NCI-H1105 (cell line): Measurements from ENCODE around the gene STING1.
A peak's percentile ranks its signal among the peaks of the same experiment; 100 is the strongest.
"Not testable (repeated sequence)": the region's sequence is repeated elsewhere in the genome, so short reads cannot be mapped to it uniquely, and the experiment has no call there.

ENCODE experiments used
- DNase-seq: peaks from one replicate; lab custom pipeline; 2025; lab: John Stamatoyannopoulos, UW

Gene STING1

GRCh38 chr5:139482050-139482889 is at the start of gene STING1:
Gene STING1 (minus strand): TSS chr5:139482758. CDS start chr5:139481704, 1,054 bp downstream.
- peak; percentile 79 for DNase-seq

GRCh38 chr5:139531772-139532169 is 49.2 kb upstream of the STING1 start:
- no peak for DNase-seq

DNA sequence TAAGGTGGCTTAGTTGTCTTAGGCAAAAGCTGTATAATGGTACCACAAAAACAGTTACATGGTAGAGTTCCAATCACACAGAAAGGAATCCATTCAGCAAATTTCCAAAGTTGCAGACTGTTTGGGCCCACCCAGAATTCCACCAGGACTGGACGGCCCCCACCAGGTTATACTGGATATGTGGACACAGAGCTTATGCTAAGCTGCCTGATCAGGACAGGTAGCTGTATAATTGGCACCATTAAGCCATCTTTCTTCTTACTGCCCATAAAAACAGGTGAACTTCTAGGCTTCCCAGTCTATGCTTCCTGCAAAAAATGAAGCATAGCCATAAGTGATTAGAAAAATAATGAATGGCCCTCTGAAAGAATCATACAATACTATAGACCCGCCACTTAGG is 47.5 kb upstream of the STING1 start:
- DNase-seq, result not testable (repeated sequence)

DNA sequence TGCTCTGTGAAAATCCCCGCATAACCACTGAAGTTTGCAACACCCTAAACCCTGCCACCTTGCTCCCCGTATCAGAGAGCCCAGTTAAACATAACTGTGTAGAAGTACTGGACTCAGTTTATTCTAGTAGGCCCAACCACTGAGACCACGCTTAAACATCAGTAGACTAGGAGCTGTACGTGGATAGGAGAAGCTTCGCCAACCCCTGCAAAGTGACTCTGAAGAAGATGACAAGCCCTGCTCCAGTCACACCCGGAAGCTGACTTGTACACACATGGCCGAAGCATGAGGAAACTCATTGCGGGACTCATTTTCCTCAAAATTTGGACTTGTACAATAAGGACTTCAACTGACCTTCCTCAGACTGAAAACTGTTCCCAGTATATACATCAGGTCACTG is 46.1 kb upstream of the STING1 start:
- not testable (repeated sequence) for DNase-seq

DNA sequence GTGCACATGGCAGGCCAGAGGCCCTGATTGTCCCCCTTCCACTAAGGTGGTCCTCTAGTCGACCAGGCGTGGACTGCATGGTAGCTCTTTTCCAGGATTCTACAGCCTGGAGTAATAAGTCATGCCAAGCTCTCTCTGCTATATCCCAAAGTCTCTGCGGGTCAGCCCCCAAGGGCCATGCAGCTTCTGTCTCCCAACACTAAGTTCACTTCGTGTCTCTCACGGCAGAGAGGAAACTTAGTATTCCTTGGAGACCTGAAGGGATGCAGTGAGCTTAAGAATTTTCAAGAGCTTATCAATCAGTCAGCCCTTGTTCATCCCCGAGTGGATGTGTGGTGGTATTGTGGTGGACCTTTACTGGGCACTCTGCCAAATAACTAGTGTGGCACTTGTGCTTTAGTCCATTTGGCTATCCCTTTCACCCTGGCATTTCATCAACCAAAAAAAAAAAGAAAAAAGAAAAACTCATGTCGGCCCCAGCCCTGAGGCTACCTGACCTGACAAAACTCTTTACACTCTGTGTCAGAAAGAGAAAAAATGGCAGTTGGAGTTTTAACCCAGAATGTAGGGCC is 45.4 kb upstream of the STING1 start:
- not testable (repeated sequence) for DNase-seq

DNA sequence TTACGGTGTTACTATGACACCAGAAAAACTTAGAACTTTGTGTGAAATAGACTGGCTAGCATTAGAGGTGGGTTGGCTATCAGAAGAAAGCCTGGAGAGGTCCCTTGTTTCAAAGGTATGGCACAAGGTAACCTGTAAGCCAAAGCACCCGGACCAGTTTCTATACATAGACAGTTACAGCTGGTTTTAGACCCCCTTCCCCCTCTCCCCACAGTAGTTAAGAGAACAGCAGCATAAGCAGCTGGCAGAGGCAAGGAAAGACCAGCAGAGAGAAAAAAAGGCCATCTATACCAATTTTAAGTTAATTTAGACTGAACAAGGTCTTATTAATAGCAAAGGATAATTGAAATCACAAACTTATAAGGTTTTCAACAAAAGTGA is 44.5 kb upstream of the STING1 start:
- not testable (repeated sequence) for DNase-seq

GRCh38 chr5:139526309-139527089 is 43.9 kb upstream of the STING1 start:
- DNase-seq, result not testable (repeated sequence)

- DNase-seq, result not testable (repeated sequence)
Observed at GRCh38 chr5:139525586-139526308, 43.2 kb upstream of the STING1 start.

DNA sequence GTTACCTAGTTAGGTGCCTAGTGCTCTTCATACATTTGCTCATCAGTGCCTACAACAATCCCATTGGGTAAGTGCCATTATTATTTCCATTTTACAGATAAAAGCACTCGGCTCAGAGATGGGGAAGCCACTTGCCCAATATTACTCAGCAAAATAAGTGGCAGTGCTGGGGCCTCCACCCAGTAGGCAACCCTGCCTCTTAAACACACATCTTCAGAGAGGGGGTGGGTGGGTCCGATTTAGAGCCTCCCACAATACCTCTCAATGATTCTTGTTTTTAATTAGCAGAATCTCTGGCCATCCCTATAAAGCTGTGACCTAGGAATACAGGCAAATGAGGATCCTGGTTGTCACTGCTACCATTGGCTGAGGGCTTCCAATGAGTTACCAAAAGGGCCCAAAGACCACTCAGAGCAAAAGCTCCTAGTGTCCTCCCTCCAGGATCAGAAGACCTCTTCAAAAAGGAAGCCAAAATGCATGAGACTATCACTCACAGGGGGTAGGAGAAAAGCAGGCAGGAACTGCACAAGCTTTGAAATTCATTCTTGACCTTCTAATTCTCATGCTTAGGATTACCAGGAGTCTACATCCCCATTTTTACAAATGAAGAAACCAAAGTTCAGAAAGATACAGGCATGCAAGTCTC is 42.5 kb upstream of the STING1 start:
- no peak for DNase-seq

- DNase-seq, result no peak
Observed at GRCh38 chr5:139524446-139524845, 41.9 kb upstream of the STING1 start.

DNA sequence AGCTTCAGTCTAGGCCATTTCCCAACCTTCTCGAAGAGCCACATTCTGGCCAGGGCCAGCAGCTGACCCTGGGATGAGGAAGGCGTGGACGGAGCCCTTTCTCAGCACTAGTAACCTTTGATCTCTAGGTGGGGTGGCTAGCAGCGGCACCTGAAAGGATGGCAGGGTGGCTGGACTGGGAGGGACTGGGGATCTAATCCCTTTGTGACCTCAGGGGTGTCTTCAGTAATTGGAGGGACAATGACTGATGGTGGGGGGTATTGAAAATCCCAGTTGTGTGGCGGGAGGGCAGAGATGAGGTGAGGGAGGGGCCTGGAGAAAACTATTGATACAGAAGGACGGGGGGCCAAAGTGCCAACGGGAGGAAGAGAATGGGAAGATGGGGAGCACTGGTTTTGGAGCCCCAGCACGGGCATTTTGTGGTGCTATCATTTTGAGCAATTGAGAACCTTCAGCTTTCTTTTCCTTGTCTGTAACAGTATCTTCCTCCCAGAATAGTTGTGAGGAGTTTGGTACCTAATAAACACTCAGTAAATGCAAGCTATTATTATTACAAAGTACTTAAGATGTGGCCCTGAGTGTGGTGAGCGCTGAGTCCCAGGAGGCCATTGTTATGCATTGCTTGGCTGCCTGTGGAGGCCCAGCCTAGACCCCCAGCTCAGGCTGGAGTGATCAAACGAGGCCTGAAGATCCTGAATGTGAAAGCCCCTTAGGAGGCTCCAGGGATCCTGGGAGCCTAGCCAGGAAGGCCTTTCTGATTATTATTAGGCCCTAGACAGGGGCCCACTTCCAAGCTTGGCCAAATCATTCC is 41.3 kb upstream of the STING1 start:
- no peak for DNase-seq

GRCh38 chr5:139517683-139518564 is 35.4 kb upstream of the STING1 start:
- DNase-seq, result peak; percentile 59

- no peak for DNase-seq
Observed at GRCh38 chr5:139514486-139514856, 31.9 kb upstream of the STING1 start.

DNA sequence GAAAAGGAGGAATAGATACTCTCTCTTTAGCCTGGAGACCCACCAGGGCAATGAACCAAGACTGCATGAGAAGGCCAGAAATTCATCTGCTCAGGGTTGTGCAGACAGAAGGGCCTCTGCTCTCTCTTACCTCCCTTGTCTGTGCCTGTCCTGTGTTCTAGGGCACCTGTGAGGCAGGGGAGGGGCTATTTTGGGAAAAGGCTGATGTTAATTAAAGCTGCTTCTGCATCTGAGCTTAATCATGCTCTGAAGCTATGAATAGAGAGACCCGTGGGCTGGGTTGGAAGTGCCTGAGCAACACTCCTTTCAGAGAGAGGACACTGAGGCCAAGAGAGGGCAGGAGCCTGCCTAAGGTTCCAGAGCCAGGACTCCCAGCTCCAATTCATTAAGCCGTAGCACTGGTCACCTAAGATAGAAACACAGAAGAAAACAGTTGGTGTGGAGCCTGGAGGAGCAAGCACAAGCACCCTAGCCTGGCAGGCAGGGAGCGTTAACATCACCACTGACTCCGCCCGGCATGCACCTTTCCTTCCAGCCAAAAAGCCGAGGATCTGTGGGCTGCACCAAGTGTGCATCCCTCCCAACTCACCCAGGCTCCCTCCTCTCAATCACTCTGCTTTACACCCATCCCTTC is 31.4 kb upstream of the STING1 start:
- DNase-seq, result no peak

- peak; percentile 39 for DNase-seq
Observed at GRCh38 chr5:139513434-139513833, 30.9 kb upstream of the STING1 start.

DNA sequence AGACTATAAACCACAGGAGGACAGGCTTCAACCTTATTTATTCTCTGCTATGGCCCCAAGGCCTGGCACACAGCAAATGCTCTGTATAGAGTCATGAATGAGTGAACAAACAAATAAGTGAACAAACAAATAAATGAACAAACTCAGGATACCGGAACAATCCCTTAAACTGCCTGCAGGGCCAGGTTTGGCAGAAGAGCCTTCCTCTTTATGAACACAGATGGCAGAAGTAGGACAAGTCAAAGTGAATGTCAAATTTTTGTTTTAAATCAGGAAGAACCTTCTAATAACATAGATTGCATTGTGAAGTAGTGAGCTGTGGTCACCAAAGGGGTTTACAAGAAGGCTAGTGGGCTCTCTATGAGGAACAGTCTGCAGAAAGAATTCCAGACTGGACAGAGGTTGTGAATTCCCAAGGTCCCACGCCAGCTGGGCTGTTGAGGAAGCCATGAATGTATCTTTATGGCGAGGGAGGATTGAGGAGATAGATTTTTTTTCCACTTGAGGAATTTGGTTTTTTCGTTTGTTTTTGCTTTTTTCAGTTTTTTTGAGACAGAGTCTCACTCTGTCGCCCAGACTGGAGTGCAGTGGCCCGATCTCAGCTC is 30.3 kb upstream of the STING1 start:
- DNase-seq, result no peak

- DNase-seq, result not testable (repeated sequence)
Observed at GRCh38 chr5:139504722-139505121, 22.2 kb upstream of the STING1 start.

DNA sequence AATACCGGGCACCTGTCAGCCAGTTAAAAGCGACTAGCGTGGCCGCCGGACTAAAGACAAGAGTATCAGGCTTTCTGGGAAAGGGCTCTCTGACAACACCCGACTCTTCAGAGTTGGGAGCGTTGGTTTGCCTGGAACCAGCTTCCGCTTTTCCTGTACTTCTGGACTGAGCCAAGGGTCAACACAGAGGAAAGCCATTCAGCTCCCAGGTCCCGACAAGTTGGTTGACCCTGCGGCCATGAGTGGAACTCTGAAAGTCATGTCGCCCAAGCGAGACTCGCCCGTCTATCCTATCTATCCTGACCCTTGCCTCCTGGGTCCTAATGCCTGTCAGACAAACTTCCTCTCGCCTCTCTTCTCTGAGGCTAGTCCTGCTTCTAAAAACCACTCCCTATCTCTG is 21.3 kb upstream of the STING1 start:
- not testable (repeated sequence) for DNase-seq
